Endothelial cell (in vitro differentiated cells): ENCODE data around the gene KNDC1. TPM values are rescaled to one million over a fixed set of nuclear protein-coding genes. Genes with fewer than 3 reads are reported as not detected.

ENCODE experiments used
- DNase-seq: peaks from one replicate; pipeline ENCODE4 v3.0.0; 2021; ENCODE audit warnings: low spot score
- H3K27ac Mint-ChIP-seq: one replicate; pipeline ENCODE4 v1.8.0; 2021; ENCODE audit warnings: mixed read lengths, inconsistent platforms; ENCODE audit not compliant: unreplicated experiment
- H3K27me3 Mint-ChIP-seq: one replicate; pipeline ENCODE4 v1.8.0; 2021; ENCODE audit warnings: mild to moderate bottlenecking, moderate library complexity, mixed read lengths, inconsistent platforms; ENCODE audit not compliant: unreplicated experiment
- H3K36me3 Mint-ChIP-seq: one replicate; pipeline ENCODE4 v1.8.0; 2021; ENCODE audit warnings: mild to moderate bottlenecking, low read depth, mixed read lengths, inconsistent platforms; ENCODE audit not compliant: unreplicated experiment
- H3K4me1 Mint-ChIP-seq: one replicate; pipeline ENCODE4 v1.8.0; 2021; ENCODE audit warnings: mild to moderate bottlenecking, mixed read lengths, inconsistent platforms; ENCODE audit not compliant: unreplicated experiment
- H3K4me3 Mint-ChIP-seq: one replicate; pipeline ENCODE4 v1.8.0; 2021; ENCODE audit warnings: mild to moderate bottlenecking, mixed read lengths, inconsistent platforms; ENCODE audit not compliant: unreplicated experiment
- H3K9me3 Mint-ChIP-seq: one replicate; pipeline ENCODE4 v1.8.0; 2021; ENCODE audit warnings: mixed read lengths, inconsistent platforms; ENCODE audit not compliant: unreplicated experiment
- total RNA-seq: library from RNA; stranded (reverse); fragmentation: NEBNext Ultra II Directional; extraction: Animal tissue kit (Norgen Biotek cat#: 25700); gene quantifications from one replicate; pipeline ENCODE4 v1.2.1, GENCODE V29; 2021; ENCODE audit not compliant: unreplicated experiment
- TF ChIP-seq, protein P1 (sequence below): fragments of 200-600 bp; sonication (generic); IDR thresholded peaks from one replicate; pipeline ENCODE4 v1.5.0; 2021; ENCODE audit warnings: antibody characterized with exemption; ENCODE audit not compliant: unreplicated experiment

KNDC1 gene
- total RNA-seq, 1 donor from 2014 or later, result 1.3 TPM

- Mint-ChIP-seq H3K27me3 (peaks cover 5% of the 10 kb centered on the region), H3K4me3 (no peak overlapping the region), H3K36me3 (peaks cover 3% of the 10 kb centered on the region), H3K9me3 (peaks cover 5% of the 10 kb centered on the region), H3K4me1 (no peaks in the 10 kb centered on the region), H3K27ac (no peak overlapping the region)
- no peak for DNase-seq
- TF ChIP-seq, protein P1, sequence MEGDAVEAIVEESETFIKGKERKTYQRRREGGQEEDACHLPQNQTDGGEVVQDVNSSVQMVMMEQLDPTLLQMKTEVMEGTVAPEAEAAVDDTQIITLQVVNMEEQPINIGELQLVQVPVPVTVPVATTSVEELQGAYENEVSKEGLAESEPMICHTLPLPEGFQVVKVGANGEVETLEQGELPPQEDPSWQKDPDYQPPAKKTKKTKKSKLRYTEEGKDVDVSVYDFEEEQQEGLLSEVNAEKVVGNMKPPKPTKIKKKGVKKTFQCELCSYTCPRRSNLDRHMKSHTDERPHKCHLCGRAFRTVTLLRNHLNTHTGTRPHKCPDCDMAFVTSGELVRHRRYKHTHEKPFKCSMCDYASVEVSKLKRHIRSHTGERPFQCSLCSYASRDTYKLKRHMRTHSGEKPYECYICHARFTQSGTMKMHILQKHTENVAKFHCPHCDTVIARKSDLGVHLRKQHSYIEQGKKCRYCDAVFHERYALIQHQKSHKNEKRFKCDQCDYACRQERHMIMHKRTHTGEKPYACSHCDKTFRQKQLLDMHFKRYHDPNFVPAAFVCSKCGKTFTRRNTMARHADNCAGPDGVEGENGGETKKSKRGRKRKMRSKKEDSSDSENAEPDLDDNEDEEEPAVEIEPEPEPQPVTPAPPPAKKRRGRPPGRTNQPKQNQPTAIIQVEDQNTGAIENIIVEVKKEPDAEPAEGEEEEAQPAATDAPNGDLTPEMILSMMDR, result no peak
Observed at GRCh38 chr10:133123050-133123745, 36.8 kb upstream of the KNDC1 start.

DNA sequence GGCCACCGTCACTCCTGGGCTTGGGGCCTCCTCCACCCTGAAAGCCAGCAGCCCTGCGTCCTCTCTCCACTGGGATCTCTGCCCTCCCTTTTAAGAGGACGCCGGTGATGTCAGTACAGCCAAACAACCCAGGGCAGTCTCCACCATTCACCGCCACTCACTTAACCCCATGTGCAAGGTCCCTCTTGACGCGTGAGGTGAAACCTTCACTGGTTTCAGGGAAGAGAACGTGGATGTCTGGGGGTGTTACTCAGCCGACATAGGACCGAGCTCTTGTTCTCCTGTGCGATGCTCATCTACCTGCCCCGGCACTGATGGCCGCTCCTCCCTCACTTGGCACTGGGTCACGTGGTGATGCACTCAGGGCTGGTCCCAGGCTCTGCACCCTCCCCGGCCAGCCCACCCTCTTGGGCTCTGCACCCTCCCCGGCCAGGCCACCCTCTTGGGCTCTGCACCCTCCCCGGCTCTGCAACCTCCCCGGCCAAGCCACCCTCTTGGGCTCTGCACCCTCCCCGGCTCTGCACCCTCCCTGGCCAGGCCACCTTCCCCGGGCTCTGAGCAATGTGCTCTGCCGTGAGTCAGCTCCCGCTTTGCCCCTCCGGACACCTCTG lies 36.2 kb upstream of the KNDC1 start:
- Mint-ChIP-seq H3K4me1 (no peaks in the 10 kb centered on the region), H3K27me3 (peaks cover 2% of the 10 kb centered on the region), H3K36me3 (peaks cover 3% of the 10 kb centered on the region), H3K27ac (no peak overlapping the region), H3K9me3 (peaks cover 2% of the 10 kb centered on the region), H3K4me3 (no peak overlapping the region)
- TF ChIP-seq, protein P1, result no peak
- no peak for DNase-seq

DNA sequence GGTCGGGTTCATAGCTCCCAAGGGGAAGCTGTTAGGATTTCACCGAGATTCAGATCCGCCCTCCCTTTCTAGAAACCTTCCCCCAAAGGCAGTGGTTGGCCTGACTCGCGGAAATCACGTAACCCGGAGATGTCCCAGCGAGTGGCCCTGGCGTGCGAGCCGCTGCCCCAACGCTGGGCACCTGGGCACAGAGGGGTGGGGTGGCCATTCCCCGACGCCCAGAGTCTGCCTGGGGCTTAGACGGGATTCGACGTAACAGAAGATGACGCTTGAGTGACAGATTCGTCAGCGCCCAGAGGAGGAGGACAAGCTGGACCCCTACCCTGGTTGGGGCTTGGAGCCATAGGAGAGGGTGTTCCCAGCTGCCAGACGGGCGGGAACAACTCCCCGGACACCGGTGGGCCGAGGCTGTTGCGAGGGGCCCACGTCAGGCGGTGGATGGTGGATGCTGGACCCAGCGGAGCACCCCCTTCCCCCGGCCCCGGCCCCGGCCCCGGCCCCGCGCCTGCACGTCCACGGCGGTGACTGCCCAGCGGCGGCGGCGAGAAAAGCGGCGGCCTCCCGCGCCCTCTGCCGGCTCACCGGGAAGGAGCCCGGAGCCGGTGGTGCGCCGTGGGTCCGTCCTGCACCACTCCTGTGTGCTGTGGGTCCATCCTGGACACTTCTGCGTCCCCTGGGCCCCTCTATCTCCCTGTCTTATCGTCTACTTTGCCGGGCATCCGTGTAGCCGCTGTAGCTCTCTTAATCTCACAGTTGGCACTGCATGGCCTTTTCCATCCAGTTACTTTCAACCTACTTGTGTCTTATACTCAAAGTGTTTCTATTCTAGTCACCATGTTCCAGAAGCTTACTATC lies 35.4 kb upstream of the KNDC1 start:
- TF ChIP-seq, protein P1, result peak; percentile 53
- peak; percentile 71 for DNase-seq
- H3K27ac Mint-ChIP-seq, result no peak overlapping the region
- H3K27me3 Mint-ChIP-seq, result peaks cover 2% of the 10 kb centered on the region
- peaks cover 3% of the 10 kb centered on the region for H3K36me3 Mint-ChIP-seq
- no peaks in the 10 kb centered on the region for H3K4me1 Mint-ChIP-seq
- no peak overlapping the region for H3K4me3 Mint-ChIP-seq
- no peaks in the 10 kb centered on the region for H3K9me3 Mint-ChIP-seq

- Mint-ChIP-seq H3K4me3 (no peak overlapping the region), H3K4me1 (no peaks in the 10 kb centered on the region), H3K9me3 (no peaks in the 10 kb centered on the region), H3K27me3 (peaks cover 2% of the 10 kb centered on the region), H3K27ac (no peak overlapping the region), H3K36me3 (peaks cover 3% of the 10 kb centered on the region)
- no peak for DNase-seq
- TF ChIP-seq, protein P1, result no peak
Observed at GRCh38 chr10:133125901-133126300, 34.1 kb upstream of the KNDC1 start.
